Stimulated activated CD4-positive, alpha-beta T cell treated with anti-CD3 and anti-CD28 coated beads, Interleukin-1b, Interleukin-23, amount 100 ng/mL, for 24 hours (primary cell): Measurements from ENCODE around the gene EIF5A.

Experiments
- DNase-seq, 4 experiments: peaks; one replicate each; pipeline ENCODE4 v3.0.0-alpha.2; 2020; ENCODE audit warnings: low read depth in 4 of 4, low spot score in 1 of 4

Gene EIF5A

DNA sequence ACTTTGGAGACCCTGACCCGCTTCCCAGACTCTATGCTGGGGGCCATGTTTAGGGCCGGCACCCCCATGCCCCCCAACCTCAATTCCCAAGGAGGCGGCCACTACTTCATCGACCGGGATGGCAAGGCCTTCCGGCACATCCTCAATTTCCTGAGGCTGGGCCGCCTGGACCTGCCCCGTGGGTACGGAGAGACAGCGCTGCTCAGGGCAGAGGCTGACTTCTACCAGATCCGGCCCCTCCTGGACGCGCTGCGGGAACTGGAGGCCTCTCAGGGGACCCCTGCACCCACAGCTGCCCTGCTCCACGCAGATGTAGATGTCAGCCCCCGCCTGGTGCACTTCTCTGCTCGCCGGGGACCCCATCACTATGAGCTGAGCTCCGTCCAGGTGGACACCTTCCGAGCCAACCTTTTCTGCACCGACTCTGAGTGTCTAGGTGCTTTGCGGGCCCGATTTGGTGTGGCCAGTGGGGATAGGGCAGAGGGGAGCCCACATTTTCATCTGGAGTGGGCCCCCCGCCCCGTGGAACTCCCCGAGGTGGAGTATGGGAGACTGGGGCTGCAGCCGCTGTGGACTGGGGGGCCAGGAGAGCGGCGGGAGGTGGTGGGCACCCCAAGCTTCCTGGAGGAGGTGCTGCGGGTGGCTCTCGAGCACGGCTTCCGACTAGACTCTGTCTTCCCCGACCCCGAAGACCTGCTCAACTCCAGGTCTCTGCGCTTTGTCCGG is 45.6 kb downstream of the EIF5A start:
- DNase-seq = no peak

DNA sequence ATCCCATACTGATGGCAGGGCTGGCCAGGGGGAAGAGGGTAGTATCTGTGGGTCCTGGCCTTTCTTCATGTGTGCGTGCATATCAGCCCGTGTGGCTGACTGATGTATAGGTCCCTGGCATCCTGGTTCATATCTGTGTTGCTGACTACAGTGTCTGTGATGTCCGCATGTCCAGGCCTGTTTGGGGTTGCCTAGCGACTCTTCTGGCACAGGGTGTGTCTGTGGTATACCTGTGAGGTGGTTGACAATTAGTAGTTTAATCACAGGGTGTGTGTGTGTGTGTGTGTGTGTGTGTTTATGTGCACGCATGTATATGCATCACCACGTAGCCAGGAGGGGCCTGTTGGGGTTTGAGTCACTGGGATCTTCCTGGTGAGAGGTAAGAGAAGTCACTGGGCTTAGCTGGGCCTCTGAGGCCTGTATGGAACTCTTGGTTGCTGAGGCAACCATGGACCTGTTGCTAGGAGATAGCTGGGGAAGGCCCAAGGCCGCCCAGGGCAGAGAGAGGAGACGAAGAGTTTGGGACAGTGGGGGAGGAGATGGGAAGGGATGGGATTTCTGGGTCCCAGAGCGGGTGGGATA is 46.9 kb downstream of the EIF5A start:
- no peak for DNase-seq

DNA sequence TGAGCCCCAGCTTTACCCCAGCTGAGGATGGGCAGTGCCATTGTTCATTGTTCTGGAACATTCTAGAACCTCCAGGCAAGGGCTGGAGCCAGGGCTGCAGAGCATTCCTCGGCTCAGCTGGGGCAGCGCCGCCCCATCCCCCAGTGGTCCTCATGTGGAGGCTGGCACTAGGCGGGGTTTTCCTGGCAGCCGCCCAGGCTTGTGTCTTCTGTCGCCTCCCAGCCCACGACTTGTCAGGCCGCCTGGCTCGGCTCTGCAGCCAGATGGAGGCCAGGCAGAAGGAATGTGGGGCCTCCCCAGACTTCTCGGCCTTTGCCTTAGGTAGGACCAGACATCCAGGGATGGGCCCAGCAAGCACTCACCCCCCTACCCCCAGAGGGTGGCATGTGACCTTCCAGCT is 47.6 kb downstream of the EIF5A start, which contains the start of gene TMEM95:
Gene TMEM95 (plus strand): TSS at position 104 of the 400 bp plus-strand sequence. CDS start 49 bp downstream, at position 153.
- DNase-seq = no peak

DNA sequence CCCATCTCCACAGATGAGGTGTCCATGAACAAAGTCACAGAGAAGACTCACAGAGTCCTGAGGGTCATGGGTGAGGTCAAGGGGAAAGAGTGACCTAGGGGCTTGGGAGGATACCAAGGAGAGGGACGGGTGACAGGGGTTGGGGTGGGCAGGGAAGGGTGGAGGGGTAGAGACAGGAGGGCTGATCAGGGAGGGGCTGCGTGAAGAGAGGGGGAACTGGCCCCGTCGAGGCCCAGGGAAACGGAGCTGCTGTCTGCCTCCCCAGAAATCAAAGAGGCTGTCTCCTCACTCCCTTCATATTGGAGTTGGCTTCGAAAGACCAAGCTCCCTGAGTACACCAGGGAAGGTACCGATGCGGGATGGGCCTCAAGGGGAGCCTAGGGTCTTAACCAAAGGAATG is 48.1 kb downstream of the EIF5A start:
- no peak for DNase-seq

DNA sequence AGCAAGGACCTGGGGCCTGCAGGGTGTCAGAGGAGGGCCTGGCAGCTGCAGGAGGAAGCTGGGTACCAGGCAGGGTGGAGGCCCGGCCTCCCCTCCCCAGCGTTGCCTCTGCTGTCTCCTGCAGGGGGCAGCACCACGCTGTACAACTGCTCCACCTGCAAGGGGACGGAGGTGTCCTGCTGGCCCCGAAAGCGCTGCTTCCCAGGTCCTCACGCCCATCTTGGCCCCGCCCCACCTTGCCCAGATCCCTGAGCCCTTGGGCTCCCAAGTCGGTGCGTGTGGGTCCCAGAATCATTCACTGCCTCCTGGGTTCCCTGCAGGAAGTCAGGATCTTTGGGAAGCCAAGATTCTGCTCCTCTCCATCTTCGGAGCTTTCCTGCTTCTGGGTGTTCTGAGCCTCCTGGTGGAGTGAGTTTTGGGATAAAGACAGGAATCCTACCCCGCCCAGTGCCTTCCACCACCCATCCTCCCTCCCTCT is 48.7 kb downstream of the EIF5A start:
- peak; percentile 61 to 81 (median 76) for DNase-seq

DNA sequence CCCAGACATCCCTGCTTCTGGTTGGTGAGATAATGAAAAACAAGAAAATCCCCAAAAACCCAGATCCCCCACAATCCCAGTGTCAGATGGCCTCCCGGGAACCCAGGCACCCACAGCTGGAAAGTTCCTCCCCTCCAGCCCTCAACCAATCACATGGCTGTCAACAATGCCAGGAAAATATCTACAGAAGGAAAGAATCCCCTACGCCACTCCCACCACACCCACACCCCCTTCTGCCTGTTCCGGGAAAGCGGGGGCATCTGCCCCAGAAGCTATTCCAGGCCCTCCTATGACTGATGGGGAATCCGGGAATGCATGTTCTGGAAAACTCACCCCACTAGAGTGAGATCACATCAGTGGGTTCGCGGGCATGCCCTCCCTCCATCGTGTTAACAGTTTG is 49.3 kb downstream of the EIF5A start:
- DNase-seq = no peak

DNA sequence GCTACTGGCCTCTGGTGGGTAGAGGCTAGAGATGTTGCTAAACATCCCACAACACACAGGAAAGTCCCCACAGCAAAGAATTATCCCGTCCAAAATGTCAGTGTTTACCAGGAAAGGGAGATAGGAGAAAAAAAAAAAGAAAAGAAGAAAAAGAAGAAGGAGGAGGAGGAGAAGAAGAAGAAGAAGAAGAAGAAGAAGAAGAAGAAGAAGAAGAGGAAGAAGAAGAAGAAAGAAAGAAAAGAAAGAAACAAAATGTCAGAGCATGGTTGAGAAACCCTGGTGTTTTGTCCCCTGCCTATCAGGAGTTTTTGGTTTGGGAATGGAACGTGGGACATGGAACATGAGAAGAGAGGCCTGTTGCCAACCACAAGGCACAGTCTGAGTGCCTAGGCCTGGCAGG is 50.0 kb downstream of the EIF5A start:
- no peak for DNase-seq

DNA sequence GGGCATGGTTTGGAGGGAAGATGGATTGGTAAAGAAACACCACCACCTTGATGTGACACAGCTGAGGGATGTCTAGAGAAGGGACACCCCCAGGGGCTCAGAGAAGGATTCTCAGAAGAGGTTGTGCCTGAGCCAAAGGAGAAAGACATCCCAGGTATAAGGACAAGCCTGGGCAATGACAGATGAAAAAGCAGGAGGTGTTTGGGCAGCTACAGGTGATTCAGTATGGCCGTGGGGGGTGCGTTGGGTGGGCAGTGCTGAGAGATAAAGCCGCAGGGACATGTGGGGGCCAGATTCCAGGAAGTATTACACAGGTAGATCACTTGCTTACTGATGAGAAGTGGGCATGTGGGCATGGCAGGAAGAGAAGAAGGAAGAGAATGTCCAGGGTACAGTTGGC is 54.5 kb downstream of the EIF5A start:
- DNase-seq = no peak
